NCI-H524 (cell line): Measurements from ENCODE around the gene PTTG1IP.

Source experiments
- DNase-seq, 2 experiments: peaks; one replicate each; lab custom pipeline; 2025; lab: John Stamatoyannopoulos, UW

The PTTG1IP gene

DNA sequence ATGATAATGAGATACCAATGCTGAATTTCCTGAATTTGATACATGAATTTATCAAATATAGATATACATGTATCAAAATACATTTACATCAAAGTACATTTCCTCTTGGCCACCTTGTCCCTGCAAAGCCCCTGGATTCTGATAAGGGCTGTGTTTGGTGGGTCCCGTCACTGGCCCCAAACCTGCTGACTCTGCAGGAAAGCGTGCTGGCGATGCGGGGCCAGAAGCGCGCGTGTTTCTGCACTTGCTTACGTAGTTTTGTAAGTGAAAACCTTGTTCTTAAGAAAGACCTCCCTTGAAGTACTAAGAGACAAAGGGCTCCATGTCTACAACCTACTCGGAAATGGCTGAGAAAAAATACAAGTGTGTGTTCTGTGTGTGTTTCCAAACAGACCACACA is 36.2 kb upstream of the PTTG1IP start:
- DNase-seq: no peak

GRCh38 chr21:44908908-44909307 is 35.4 kb upstream of the PTTG1IP start:
- DNase-seq: no peak

DNA sequence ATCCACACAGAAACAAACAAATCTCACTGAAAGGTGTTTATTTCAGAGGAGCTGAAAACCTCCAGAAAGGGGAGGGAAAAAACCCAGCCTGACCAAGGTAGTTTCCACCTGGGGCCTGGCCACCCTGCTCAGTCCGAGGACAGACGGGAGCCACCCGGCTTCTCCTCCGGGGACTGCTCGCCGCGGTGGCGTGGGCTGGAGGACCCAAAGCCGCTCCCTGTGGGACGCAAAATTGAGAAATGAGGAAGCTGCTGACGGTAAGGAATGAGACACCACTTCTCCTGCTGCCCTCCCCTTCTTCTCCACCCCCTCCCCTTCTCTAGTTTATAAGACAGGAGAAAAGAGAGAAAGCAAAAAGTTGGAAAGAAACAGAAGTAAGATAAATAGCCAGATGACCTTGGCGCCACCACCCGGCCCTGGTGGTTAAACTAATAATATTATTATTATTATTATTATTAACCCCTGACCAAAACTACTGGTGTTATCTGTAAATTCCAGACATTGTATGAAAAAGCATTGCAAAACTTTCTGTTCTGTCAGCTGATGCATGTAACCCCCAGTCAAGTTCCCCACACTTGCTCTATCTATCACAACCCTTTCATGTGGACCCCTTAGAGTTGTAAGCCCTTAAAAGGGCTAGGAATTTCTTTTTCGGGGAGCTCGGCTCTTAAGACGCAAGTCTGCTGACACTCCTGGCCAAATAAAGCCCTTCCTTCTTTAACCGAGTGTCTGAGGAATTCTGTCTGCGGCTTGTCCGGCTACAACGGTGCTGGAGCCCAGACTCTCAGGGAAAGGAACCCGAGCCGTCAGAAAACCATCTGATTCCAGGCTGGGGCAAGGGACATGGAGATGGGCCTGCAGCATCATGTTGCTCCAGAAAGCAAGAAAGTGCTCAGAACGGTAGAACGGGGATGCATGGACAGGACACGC is 34.7 kb upstream of the PTTG1IP start:
- no peak for DNase-seq

GRCh38 chr21:44907225-44907965 is 33.9 kb upstream of the PTTG1IP start:
- no peak for DNase-seq

DNA sequence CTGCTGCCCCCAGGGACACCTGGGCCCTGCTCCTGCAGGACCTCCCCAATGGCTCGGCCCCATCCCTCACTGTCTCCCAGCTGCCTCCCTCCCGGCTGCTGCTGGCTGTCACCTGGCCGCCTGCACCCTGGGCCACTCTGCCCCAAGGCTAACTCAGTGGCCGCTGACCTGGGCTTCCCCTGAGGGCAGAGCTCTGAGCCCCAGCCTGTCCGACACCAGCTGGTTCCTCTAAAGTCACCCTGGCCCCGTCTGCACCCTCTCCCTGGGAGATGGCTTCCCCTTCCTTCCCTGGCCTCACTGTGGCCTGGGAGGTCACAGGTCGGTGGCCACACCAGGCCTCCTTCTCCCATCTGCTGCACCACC is 32.2 kb upstream of the PTTG1IP start:
- no peak for DNase-seq

GRCh38 chr21:44905016-44905727 is 31.7 kb upstream of the PTTG1IP start:
- DNase-seq: no peak

- no peak for DNase-seq
Measured at GRCh38 chr21:44904141-44904923, 30.8 kb upstream of the PTTG1IP start.

DNA sequence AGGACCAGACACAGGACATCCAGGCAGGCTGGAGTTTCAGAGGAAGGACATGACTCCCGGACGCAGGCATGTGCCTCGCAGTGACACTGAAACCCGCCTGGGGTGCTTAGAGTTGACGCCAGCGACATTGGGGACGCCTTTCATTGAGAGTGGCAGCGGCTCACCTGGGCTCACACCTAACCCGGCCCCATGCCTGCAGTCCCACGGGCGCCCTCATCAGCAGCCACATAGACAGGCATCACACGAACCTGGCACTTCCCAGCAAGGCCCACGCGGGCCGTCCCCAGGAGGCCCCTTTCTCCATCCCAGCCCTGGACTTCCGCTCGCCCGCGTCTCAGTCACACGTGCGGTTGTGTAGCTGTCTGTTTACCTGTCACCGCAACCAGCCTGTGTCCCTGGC is 30.2 kb upstream of the PTTG1IP start:
- no peak for DNase-seq

DNA sequence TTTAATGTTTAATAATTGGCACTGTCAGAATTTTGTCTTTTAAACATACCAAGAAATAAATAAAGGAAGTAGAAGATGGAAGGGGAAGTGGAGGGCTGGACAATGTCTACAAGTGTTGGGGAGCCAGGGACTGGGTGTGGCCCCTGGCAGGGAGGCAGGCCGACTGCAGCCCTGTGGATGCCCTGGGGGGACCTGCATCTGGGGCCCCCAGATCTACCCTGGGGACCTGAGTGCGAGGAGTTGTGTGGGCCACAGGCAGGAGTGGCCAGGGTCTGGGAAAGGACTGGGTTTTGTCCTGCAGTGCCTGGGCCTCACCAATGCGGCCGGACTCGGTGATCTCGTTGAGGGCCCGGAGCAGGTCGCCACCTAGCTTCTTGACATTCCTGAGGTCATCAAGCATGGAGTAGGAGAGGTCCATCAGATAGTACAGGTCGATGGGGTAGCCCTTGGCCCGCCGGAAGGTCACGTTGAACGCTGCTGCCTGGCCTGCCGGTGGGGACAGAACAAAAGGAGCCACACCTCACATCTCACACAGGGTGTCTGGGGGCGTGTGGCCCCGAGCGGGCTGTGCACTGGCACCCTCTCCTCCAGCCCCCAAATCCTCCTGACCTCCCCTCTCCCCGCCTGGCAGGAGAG is 29.7 kb upstream of the PTTG1IP start:
- no peak for DNase-seq

DNA sequence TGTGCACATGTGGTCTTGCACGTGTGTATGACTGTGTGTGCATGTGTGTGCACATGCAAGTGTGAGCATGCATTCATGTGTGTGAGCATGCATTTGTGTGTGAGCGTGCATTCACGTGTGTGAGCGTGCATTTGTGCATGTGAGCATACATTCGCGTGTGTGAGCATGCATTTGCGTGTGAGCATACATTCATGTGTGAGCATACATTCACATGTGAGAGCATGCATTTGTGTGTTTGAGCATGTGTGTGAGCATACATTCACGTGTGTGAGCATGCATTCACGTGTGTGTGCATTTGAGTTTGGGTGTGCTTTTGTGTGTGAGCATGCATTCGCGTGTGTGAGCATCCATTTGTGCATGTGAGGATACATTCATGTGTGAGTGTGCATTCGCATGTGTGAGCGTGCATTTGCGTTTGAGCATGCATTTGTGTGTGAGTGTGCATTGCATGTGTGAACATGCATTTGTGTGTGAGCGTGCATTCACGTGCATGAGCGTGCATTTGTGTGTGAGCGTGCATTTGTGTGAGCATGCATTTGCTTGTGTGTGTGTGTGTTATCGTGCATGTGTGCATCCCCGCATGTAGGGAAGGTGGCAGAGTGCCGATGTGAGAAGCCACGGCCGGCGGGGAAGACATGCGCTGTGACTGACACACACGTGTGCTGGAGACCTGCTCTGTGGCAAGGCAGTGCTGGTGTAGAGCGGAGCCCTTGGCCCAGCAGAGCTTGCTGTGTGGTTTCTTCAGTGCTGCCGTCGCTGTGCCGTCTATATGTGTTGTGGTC is 29.0 kb upstream of the PTTG1IP start:
- no peak for DNase-seq

GRCh38 chr21:44901391-44902074 is 28.0 kb upstream of the PTTG1IP start:
- no peak for DNase-seq

GRCh38 chr21:44900559-44901251 is 27.2 kb upstream of the PTTG1IP start:
- DNase-seq: no peak

GRCh38 chr21:44899768-44900558 is 26.5 kb upstream of the PTTG1IP start:
- DNase-seq: no peak

DNA sequence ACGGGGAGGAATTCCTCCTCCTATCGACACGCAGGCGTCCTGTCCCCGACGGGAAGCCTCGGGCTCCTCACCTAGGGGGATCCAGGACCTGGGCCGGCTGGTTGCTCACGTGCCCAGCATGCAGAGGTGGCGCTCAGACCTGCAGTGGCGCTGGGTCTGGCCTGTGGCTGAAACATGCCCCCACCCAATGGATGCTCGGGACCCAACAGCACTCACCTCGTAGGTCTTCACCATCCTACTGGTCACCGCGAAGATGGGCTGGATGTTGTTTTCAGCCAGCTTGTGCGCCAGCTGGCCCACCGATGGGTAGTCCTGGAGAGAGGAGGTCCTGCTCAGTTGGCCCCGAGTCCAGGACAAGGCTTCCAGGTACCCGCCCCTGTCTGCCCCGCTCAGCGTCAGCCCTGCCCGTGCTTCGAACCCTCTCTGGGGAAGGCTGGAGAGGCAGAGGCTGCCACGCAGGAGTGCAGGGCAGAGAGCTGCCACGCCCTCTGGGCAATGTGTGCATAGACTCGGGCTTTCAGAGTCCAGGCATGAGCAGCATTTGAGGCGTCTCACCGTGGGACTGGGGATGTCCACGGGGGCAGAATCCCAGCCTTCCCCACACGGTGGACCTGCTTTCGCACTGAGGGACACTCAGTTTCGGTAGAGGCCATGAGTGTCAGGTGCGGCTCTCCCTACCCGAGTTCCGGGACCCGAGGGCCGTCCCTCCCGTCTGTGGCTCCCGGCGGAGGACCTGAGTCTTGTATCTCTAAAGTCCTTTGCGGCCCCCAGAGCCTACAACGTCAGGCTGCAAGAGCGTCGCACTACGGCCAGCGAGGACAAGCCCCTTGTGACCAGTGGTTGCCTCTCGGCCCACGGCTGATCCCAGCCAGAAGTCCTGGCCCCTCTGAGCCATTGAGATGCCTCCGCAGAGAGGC is 25.6 kb upstream of the PTTG1IP start:
- no peak for DNase-seq

GRCh38 chr21:44898011-44898488 is 24.6 kb upstream of the PTTG1IP start:
- no peak for DNase-seq

- no peak for DNase-seq
Measured at GRCh38 chr21:44897326-44898010, 24.0 kb upstream of the PTTG1IP start.
